Measurements from ENCODE around the gene MED22.
"Not testable (repeated sequence)": the region's sequence is repeated elsewhere in the genome, so short reads cannot be mapped to it uniquely, and the experiment has no call there.

Gene MED22

DNA sequence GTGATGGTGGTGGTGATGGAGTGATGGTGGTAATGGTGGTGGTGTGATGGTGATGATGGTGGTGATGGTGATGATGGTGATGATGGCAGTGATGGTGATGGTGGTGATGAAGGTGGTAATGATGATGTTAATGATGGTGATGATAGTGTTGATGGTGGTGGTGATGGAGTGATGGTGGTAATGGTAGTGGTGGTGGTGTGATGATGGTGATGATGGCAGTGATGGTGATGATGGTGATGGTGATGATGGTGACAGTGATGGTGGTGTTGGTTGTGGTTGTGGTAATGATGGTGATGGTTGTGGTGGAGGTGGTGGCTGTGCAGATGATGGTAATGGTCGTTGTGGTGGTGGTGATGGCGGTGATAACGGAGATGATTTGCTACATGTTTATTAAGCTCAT lies 35.5 kb upstream of the MED22 start:
- DNase-seq (ENCODE audit: low spot score) = no peak
- H3K27me3 Mint-ChIP-seq (ENCODE audit: low read depth) = no peaks in the 10 kb centered on the region
- H3K4me3 Mint-ChIP-seq = no peak overlapping the region
- no peak overlapping the region for H3K27ac Mint-ChIP-seq
- H3K9me3 Mint-ChIP-seq = no peaks in the 10 kb centered on the region
- peaks cover 2% of the 10 kb centered on the region for H3K4me1 Mint-ChIP-seq (ENCODE audit: low read depth)
- no peaks in the 10 kb centered on the region for H3K36me3 Mint-ChIP-seq (ENCODE audit: low read depth)

DNA sequence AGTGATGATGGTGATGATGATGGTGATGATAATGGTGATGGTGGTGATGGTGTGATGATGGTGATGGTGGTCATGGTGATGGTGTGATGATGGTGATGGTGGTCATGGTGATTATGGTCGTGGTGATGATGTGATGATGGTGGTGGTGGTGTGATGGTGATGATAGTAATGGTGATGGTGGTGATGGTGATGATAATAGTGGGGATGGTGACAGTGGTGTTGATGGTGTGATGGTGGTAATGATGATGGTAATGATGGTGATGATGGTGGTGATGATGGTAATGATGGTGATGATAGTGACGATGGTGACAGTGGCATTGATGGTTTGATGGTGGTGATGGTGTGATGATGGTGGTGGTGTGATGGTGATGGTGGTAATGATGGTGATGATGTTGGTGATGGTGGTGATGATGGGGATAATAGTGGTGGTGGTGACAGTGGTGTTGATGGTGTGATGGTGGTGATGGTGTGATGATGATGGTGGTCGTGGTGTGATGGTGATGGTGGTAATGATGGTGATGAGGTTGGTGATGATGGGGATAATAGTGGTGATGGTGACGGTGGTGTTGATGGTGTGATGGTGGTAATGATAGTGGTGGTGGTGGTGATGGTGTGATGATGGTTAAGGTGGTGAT lies 34.7 kb upstream of the MED22 start:
- H3K36me3 Mint-ChIP-seq (ENCODE audit: low read depth) = no peaks in the 10 kb centered on the region
- no peak overlapping the region for H3K27ac Mint-ChIP-seq

DNA sequence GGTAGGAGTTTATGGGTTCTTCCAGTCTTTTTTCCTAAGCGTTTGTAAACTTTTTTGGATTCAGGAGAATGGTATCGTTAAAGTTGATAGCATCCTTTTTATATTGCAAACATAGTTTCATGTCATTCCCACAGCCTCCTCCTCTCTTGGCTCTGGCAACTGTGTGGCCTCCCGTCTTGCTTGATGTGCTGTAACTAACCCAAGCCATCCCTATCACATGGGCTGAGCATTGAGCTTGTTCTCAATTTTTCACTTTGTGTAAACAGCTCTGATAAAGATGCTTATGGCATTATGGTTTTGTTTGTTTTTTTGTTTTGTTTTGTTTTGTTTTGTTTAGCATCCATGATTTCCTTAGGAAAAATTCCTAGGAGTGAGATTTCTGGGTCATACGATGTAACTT lies 32.8 kb upstream of the MED22 start:
- H3K4me1 Mint-ChIP-seq (ENCODE audit: low read depth) = peaks cover 8% of the 10 kb centered on the region
- H3K27ac Mint-ChIP-seq = no peak overlapping the region
- H3K9me3 Mint-ChIP-seq = no peaks in the 10 kb centered on the region
- DNase-seq (ENCODE audit: low spot score) = no peak
- no peaks in the 10 kb centered on the region for H3K36me3 Mint-ChIP-seq (ENCODE audit: low read depth)
- peaks cover 5% of the 10 kb centered on the region for H3K27me3 Mint-ChIP-seq (ENCODE audit: low read depth)
- H3K4me3 Mint-ChIP-seq = no peak overlapping the region

More for the DNA sequence above, 34.7 kb upstream of the MED22 start:
- DNase-seq (ENCODE audit: low spot score) = no peak
- no peak overlapping the region for H3K4me3 Mint-ChIP-seq
- peaks cover 5% of the 10 kb centered on the region for H3K4me1 Mint-ChIP-seq (ENCODE audit: low read depth)
- peaks cover 3% of the 10 kb centered on the region for H3K27me3 Mint-ChIP-seq (ENCODE audit: low read depth)
- H3K9me3 Mint-ChIP-seq = no peaks in the 10 kb centered on the region

DNA sequence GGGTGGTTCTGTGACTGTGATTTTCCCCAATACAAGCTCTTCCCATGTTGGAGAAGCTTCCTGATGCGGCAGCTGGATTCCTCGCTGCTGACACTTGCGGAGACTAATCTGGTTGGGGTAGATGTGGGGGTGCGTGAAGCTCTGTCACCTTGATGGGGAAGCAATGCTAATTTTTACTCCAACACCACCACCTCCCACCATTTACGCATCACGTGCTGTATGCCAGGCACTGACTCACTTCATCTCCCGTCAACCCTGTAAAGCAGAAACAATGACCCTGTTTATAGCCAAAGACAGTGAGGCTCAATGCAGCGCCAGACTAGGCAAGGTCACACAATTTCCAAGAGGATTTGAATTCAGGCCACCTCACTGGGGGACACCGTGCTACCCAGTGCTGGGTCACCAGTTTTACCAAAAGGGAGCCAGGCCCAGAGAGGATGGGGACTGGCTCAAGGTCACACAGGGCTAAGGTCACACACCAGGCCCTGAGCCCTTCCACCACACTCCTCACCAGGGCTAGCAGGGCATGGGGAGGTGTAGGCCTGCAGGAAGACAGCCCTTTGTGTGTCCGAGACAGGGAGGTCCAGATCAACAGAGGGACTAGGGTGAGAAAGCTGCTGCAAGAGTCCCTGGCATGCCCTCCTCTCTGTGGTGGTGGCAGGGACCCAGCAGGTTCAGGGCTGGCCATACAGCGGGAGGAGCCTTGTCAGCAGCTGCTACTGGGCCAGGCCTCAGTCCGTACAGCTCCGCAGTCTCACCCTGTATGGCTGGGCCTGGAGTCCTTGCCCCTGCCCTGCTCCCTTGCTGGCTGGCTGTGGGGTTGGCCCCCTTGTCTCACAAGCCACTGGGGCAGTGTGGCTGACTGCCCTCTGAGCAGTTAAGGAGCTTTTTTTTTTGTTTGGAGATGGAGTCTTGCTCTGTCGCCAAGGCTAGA lies 31.5 kb upstream of the MED22 start:
- H3K9me3 Mint-ChIP-seq = no peaks in the 10 kb centered on the region
- peaks cover 8% of the 10 kb centered on the region for H3K4me1 Mint-ChIP-seq (ENCODE audit: low read depth)
- peaks cover 5% of the 10 kb centered on the region for H3K27me3 Mint-ChIP-seq (ENCODE audit: low read depth)
- no peak overlapping the region for H3K27ac Mint-ChIP-seq
- no peak overlapping the region for H3K4me3 Mint-ChIP-seq
- H3K36me3 Mint-ChIP-seq (ENCODE audit: low read depth) = peaks cover 7% of the 10 kb centered on the region
- no peak for DNase-seq (ENCODE audit: low spot score)

DNA sequence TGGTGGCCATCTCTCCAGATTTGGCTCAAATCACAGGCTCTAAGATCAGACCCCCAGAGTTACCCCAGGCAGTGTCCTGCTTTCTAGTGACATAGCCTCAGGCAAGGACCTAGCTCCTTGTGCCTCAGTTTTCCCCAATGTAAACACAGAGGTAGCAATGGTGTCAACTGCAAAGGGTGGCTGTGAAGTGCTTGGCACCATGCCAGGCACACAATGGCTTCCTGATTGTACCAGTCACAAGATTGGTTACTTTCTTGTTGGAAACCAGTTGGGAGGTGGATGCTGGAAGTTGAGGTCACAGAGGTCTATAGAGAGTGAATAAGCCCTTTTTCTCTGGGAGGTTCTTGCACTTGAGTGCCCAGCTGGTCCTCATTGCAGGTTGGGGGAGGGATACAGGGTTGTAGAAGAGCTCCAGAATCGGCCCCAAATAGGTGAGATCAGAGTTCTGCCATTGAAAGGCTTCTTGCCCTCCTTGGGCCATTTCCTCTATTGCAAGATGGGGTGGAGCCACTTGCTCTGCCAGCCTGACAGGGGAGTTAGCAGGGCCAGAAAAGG lies 30.6 kb upstream of the MED22 start:
- no peak overlapping the region for H3K27ac Mint-ChIP-seq
- peaks cover 12% of the 10 kb centered on the region for H3K36me3 Mint-ChIP-seq (ENCODE audit: low read depth)
- peaks cover 5% of the 10 kb centered on the region for H3K27me3 Mint-ChIP-seq (ENCODE audit: low read depth)
- no peak for DNase-seq (ENCODE audit: low spot score)
- H3K9me3 Mint-ChIP-seq = no peaks in the 10 kb centered on the region
- H3K4me3 Mint-ChIP-seq = no peak overlapping the region
- H3K4me1 Mint-ChIP-seq (ENCODE audit: low read depth) = peaks cover 8% of the 10 kb centered on the region

DNA sequence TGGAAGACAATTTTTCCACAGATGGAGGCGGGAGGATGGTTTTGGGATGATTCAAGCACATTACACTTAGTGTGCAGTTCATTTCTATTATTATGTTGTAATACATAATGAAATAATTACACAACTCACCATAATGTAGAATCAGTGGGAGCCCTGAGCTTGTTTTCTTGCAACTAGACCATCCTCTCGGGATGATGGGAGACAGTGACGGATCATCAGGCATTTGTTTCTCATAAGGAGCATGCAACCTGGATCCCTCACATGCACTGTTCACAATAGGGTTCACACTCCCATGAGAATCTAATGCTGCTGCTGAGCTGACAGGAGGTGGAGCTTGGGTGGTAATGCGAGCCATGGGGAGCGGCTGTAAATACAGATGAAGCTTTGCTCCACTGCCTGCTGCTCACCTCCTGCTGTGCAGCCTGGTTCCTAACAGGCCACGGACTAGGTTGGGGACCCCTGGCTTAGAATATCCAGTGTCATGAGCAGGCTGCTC lies 29.8 kb upstream of the MED22 start:
- no peak for DNase-seq (ENCODE audit: low spot score)
- Mint-ChIP-seq H3K4me3 (no peak overlapping the region), H3K27ac (no peak overlapping the region), H3K4me1 (ENCODE audit: low read depth) (peaks cover 14% of the 10 kb centered on the region), H3K9me3 (no peaks in the 10 kb centered on the region), H3K36me3 (ENCODE audit: low read depth) (peaks cover 18% of the 10 kb centered on the region), H3K27me3 (ENCODE audit: low read depth) (peaks cover 5% of the 10 kb centered on the region)

DNA sequence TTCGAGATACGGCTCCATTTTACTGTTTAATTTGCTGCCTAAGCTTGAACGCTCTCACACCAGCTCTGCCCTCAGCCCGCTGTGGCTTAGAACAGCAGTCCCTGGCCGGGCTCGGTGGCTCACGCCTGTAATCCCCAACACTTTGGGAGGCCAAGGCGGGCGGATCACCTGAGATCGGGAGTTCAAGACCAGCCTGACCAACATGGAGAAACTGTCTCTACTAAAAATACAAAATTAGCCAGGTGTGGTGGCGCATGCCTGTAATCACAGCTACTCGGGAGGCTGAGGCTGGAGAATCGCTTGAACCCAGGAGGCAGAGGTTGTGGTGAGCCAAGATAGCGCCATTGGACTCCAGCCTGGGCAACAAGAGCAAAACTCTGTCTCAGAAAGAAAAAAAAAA lies 29.3 kb upstream of the MED22 start:
- not testable (repeated sequence) for H3K27ac Mint-ChIP-seq; H3K27me3 Mint-ChIP-seq (ENCODE audit: low read depth); H3K9me3 Mint-ChIP-seq; DNase-seq (ENCODE audit: low spot score)
- Mint-ChIP-seq H3K4me1 (ENCODE audit: low read depth) (peaks cover 19% of the 10 kb centered on the region), H3K36me3 (ENCODE audit: low read depth) (peaks cover 23% of the 10 kb centered on the region), H3K4me3 (peak overlapping the region; percentile 61)

DNA sequence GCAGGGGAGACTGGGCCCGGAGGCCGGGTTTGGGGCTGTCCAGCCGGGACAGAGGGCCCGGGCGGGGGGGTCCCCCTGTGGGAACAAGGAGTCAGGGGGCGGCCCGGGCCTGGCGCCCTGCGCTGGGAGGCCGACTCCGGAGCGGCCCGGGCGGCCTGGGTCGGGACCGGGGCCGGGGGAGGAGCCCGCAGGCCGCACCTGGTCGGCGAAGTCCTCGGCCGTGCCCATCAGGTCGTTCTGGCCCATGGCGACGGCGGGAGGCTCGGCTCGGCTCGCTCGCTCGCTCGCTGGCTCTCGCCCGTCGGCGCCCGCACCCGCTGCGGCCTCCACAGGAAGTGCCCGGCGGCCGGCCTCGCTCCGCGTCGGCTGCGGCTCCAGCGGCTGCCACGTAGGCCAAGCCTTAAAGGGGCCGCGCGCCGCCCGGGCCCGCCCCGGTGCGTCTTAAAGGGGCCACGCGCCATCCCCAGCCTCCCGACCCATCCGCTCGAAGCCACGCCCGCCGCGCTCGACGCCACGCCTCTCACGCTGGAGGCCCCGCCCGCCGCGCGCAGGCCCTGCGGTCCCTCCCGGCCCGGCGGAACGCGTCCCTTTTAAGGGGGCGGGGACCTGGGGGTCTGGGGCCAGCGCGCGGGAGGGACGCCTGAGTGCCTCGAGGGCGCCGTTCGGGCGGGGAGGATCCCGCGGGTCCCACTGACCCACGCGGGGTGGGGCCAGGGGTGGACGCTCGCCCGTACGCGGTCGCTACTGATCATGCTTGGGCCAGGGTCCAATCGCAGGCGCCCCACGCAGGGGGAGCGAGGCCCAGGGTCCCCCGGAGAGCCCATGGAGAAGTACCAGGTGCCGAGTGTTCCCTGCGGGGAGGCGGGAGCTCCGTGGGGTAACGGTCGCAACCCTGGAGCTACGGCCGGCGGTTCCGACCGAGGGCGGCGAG lies 28.1 kb upstream of the MED22 start, which contains the start of the genes STKLD1 and SURF4:
Gene STKLD1, plus strand, starts transcription at position 643 of the 931 bp plus-strand sequence. Its CDS starts 108 bp downstream, at position 751.
Gene SURF4, minus strand, starts transcription at position 337 of the 931 bp plus-strand sequence. Its CDS starts 91 bp downstream, at position 246.
- Mint-ChIP-seq H3K4me3 (peak within 1 kb of the TSS; percentile 89), H3K36me3 (ENCODE audit: low read depth) (peaks cover 31% of the 10 kb centered on the region), H3K9me3 (no peaks in the 10 kb centered on the region), H3K27me3 (ENCODE audit: low read depth) (peaks cover 5% of the 10 kb centered on the region), H3K27ac (peak within 1 kb of the TSS; percentile 98), H3K4me1 (ENCODE audit: low read depth) (peaks cover 29% of the 10 kb centered on the region)
- peak; percentile 97 for DNase-seq (ENCODE audit: low spot score)

DNA sequence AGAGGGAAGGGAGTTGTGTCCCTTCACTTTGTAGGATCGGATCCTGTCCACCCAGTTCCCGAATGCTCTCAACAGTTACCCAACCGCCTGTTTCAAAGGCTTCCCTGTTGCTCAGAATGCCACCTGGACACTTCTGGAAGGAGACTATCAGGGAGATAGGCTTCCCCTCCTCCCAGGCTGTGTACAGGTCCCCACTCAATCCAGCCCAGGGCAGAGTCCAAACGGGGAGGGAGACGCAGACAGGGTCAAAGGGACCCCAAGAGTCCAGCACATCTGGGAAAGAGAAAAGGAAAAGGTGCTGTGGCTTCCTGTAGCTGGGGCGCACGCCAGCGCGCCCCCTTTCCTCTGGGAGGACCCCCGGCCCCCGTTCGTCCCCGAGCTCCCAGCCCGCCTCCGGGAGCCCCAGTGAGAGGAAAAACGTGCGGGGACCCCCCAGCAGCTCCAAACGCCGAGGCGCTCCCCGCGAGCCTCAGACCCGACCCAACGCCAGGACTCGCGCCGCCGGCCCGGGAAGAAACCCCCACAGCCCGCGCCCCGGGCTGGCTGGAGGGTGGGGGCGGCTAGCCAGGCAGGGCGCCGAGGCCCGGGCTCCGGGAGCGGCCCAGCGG lies 27.3 kb upstream of the MED22 start:
- peaks cover 5% of the 10 kb centered on the region for H3K27me3 Mint-ChIP-seq (ENCODE audit: low read depth)
- H3K4me3 Mint-ChIP-seq = peak overlapping the region; percentile 89
- peaks cover 38% of the 10 kb centered on the region for H3K36me3 Mint-ChIP-seq (ENCODE audit: low read depth)
- H3K27ac Mint-ChIP-seq = peak overlapping the region; percentile 98
- no peaks in the 10 kb centered on the region for H3K9me3 Mint-ChIP-seq
- peaks cover 37% of the 10 kb centered on the region for H3K4me1 Mint-ChIP-seq (ENCODE audit: low read depth)
- DNase-seq (ENCODE audit: low spot score) = no peak

DNA sequence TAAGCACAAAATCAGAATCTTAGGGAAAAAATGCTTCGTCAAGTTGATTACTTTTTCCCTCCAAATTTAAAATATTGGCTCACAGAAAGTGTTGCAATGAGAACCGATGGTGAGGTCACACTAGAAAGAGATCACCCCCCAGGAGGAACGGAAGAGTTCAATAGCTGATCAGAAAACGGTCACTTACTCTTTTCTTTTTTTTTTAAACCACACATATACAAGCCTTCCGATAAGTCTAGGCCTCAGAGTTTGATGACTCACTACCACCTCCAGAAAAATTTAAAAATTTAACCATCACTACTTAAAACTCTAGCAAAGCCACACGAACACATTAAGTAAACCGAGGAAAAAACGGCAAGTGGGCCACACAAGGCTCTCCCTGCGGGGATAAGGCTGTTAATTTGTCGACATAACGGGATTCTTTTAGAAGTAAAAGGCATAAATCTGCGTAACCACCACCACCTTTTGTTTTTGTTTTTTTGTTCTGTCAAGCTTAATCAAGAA lies 26.7 kb upstream of the MED22 start:
- Mint-ChIP-seq H3K27me3 (ENCODE audit: low read depth) (peaks cover 5% of the 10 kb centered on the region), H3K9me3 (no peaks in the 10 kb centered on the region), H3K36me3 (ENCODE audit: low read depth) (peaks cover 44% of the 10 kb centered on the region), H3K4me3 (peak overlapping the region; percentile 89), H3K4me1 (ENCODE audit: low read depth) (peaks cover 43% of the 10 kb centered on the region), H3K27ac (peak overlapping the region; percentile 98)
- peak; percentile 39 for DNase-seq (ENCODE audit: low spot score)

DNA sequence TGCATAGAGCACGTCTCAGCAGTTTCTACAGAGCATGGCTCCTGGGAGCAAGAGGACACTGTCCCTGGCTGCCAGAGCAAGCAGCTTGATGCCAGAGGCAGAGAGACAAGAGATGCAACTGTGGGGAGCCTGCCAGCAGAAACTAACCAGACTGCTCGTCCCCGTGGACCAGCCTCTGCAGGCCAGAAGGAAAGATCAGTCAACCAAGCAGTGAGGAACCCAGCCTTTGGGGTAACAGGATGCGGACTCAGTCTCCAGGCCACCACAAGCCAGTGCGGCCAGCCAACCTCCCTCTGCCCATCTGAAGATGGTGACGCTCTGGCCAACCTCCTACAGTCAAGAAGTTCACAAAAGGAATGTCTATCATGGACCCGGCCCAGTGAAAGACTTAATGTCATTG lies 24.2 kb upstream of the MED22 start:
- peaks cover 57% of the 10 kb centered on the region for H3K36me3 Mint-ChIP-seq (ENCODE audit: low read depth)
- H3K9me3 Mint-ChIP-seq = no peaks in the 10 kb centered on the region
- H3K27me3 Mint-ChIP-seq (ENCODE audit: low read depth) = peaks cover under 1% of the 10 kb centered on the region
- DNase-seq (ENCODE audit: low spot score) = no peak
- peaks cover 49% of the 10 kb centered on the region for H3K4me1 Mint-ChIP-seq (ENCODE audit: low read depth)
- H3K4me3 Mint-ChIP-seq = peak overlapping the region; percentile 67
- H3K27ac Mint-ChIP-seq = peak overlapping the region; percentile 85

DNA sequence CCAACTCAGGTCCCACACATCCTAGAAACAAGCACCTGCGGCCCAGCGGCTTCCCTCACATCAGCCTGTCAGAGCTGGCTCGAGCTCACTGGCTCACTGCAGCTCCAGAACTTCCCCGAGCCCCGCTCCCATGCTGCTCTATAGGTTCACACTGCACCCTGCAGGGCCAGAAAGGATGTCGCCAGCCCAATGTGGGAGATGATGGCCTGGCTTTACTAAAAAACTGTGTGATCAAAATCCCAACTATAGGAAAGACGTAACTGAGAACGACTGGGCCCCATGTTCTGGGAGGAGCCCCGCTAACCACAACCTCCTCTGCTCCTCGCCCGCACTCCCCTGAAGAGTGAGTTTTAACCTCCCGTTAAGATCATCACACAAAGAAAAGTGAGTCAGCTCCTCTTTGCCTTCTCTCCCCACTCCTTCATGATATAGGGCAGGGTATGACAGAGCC lies 23.4 kb upstream of the MED22 start:
- H3K36me3 Mint-ChIP-seq (ENCODE audit: low read depth) = peaks cover 61% of the 10 kb centered on the region
- peak overlapping the region; percentile 67 for H3K4me3 Mint-ChIP-seq
- peak overlapping the region; percentile 85 for H3K27ac Mint-ChIP-seq
- H3K9me3 Mint-ChIP-seq = no peaks in the 10 kb centered on the region
- no peaks in the 10 kb centered on the region for H3K27me3 Mint-ChIP-seq (ENCODE audit: low read depth)
- peaks cover 50% of the 10 kb centered on the region for H3K4me1 Mint-ChIP-seq (ENCODE audit: low read depth)
- peak; percentile 87 for DNase-seq (ENCODE audit: low spot score)
